Heart right ventricle (tissue), 16 donors: ENCODE measurements around the gene TMEFF2. TPM values are rescaled to one million over a fixed set of nuclear protein-coding genes. Genes with fewer than 3 reads are reported as not detected.

Source experiments
- ATAC-seq, 8 donors: fragments of 200-7000 bp; cut with Tn5 transposase; one replicate each; pipeline ENCODE4 v1.9.1; 2020; ENCODE audit warnings: mild to moderate bottlenecking in 8 of 8, moderate library complexity in 8 of 8, moderate number of reproducible peaks in 1 of 8
- DNase-seq, 2 donors: peaks; one replicate each; pipeline ENCODE4 v3.0.0-alpha.2; 2020
- H3K27ac ChIP-seq, 10 donors: fragments of 200-600 bp; sonication (generic) in 2 of 10; one replicate each; pipeline versions ENCODE4 v1.5.0 to v1.8.0; 2020 to 2022; ENCODE audit warnings: mild to moderate bottlenecking in 3 of 10
- H3K27me3 ChIP-seq, 7 donors: fragments of 200-600 bp; one replicate each; pipeline ENCODE4 v1.8.0; 2021 to 2022; ENCODE audit warnings: mild to moderate bottlenecking in 2 of 7
- H3K36me3 ChIP-seq, 9 donors: fragments of 200-600 bp; sonication (generic) in 1 of 9; one replicate each; pipeline versions ENCODE4 v1.5.0 to v1.8.0; 2020 to 2022; ENCODE audit warnings: mild to moderate bottlenecking in 2 of 9
- H3K4me1 ChIP-seq, 9 donors: fragments of 200-600 bp; sonication (generic) in 1 of 9; one replicate each; pipeline versions ENCODE4 v1.5.0 to v1.8.0; 2020 to 2022; ENCODE audit warnings: mild to moderate bottlenecking in 4 of 9
- H3K4me3 ChIP-seq, 10 donors: fragments of 200-600 bp; sonication (generic) in 2 of 10; one replicate each; pipeline versions ENCODE4 v1.5.0 to v1.8.0; 2020 to 2022; ENCODE audit warnings: mild to moderate bottlenecking in 7 of 10, moderate library complexity in 2 of 10
- H3K9me3 ChIP-seq, 11 donors: fragments of 200-600 bp in 10 of 11; sonication (generic) in 2 of 11; one replicate each; pipeline versions ENCODE4 v1.5.0 to v1.8.0; 2013 to 2022; ENCODE audit warnings: mild to moderate bottlenecking in 2 of 11, control low read depth in 1 of 11, moderate library complexity in 1 of 11
- CTCF ChIP-seq, 9 donors: fragments of 200-600 bp; sonication (generic) in 2 of 9; IDR thresholded peaks; one replicate each; pipeline versions ENCODE4 v1.5.0 to v1.8.0; 2021 to 2022; ENCODE audit warnings: antibody characterized with exemption in 9 of 9, mild to moderate bottlenecking in 5 of 9, moderate library complexity in 1 of 9
- WGBS, 2 donors: extraction: QIAGEN DNeasy Blood & Tissue Kit; methylation state at CpG; one replicate each; pipeline ENCODE4 v1.1.7; 2013; ENCODE audit warnings: inconsistent platforms in 1 of 2; 5-methylcytosine and 5-hydroxymethylcytosine counted together
- intact Hi-C, 10 donors: fragments of 100-400 bp; cut with DNase I; formaldehyde crosslinking; loops; one replicate each; pipeline versions ENCODE4 v1.11.1 to v1.14.2; 2022
- polyA plus RNA-seq, 2 donors: library from polyadenylated mRNA; stranded (reverse); fragments of 200-250 nt; gene quantifications; one replicate each; pipeline ENCODE4 v1.2.3, GENCODE V29; 2013
- total RNA-seq, 10 donors: library from RNA; stranded (reverse); fragmentation: NEBNext Ultra II Directional in 3 of 10; extraction: Animal tissue kit (Norgen Biotek cat#: 25700) in 3 of 10; gene quantifications; one replicate each; pipeline versions ENCODE4 v1.2.1 to v1.2.4, GENCODE V29; 2021 to 2023
- donor health status: Arrhythmogenic right ventricular cardiomyopathy.
- donor health status: ischemic (EF 13 %, LVEDD 7.1; RV severe dilation, severe dysfunction).
- donor health status: healthy with polysubstance abuse.
- donor health status: DM: no; HTN: yes; CAD: no.
- donor health status: DM: no; HTN: no; CAD: no.
- donor health status: ischemic (EF 25% LVEDD 6.9; RV normal size, moderate dysfunction).
- donor health status: ischemic (EF 25% LVEDD 5.7; RV mildly dilated, moderate dysfunction).
- donor health status: healthy.
- donor health status: DM: yes; HTN: yes; CAD: no.
- donor health status: Ischemic cardiomyopathy.
- donor health status: ischemic (EF 35%, LVEDD 5.7; RV mildly dilated, moderate dysfunction).
- donor health status: nonischemic (EF 11% LVEDD 7.7; RV severe dilation, severe dysfunction).
- donor health status: DM: yes; HTN: yes; CAD: no.
- donor health status: PGD.
- donor health status: ischemic (EF 29% LVEDD 5.4; RV normal size, mild dysfunction).
- donor health status: nonischemic (EF 23%, LVEDD 6.1; RV moderate dilation, normal function).

TMEFF2 gene
- total and polyA plus RNA-seq, 12 donors, result 0.09 to 0.41 (median 0.17) TPM; not detected in 8

GRCh38 chr2:191970867-191971266 lies 223.9 kb downstream of the TMEFF2 start:
- H3K27ac ChIP-seq, result no peak overlapping the region
- TF ChIP-seq CTCF (IDR thresholded peaks at IDR 0.05), result no peak
- intact Hi-C loops, result no loop called here

GRCh38 chr2:191968120-191968519 lies 226.6 kb downstream of the TMEFF2 start:
- Histone ChIP-seq H3K27me3 (no peaks in the 10 kb centered on the region), H3K4me1 (no peaks in the 10 kb centered on the region), H3K36me3 (no peaks in the 10 kb centered on the region), H3K9me3 (no peaks in the 10 kb centered on the region), H3K27ac (no peak overlapping the region), H3K4me3 (no peak overlapping the region)
- intact Hi-C loops, result no loop called here
- no peak for ATAC-seq
- TF ChIP-seq CTCF (IDR thresholded peaks at IDR 0.05), result no peak
- no peak for DNase-seq
- WGBS, 2 donors, result 78 to 89% methylated on average over 2 of the region's 2 CpGs

More at GRCh38 chr2:191970867-191971266, 223.9 kb downstream of the TMEFF2 start:
- Histone ChIP-seq H3K27me3 (no peaks in the 10 kb centered on the region), H3K4me1 (no peaks in the 10 kb centered on the region), H3K36me3 (no peaks in the 10 kb centered on the region), H3K4me3 (no peak overlapping the region), H3K9me3 (no peaks in the 10 kb centered on the region)
- DNase-seq, result no peak
- WGBS, 2 donors, result 92 to 94% methylated on average over 2 of the region's 2 CpGs
- no peak for ATAC-seq

DNA sequence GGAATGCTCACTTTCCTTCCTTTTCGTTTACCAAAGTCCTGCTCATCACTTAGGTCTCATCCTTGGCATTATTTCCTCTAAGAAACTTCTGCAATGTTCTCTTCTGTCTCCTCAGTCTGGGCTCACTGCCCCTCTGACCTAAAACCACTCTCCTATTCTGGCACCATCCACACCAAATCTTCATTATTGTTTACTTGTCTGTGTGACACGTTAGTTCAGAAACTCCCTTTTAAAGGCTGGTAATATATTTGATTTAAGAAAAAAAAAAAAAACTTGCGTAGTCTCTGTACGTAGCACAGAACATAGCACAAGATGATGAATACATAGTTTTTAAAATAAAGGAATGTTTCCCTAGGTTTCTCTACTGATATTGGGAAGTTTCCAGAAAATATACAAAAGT lies 229.0 kb downstream of the TMEFF2 start:
- intact Hi-C loops, result no loop called here
- ATAC-seq (no peak), DNase-seq (no peak)
- H3K4me3 ChIP-seq, result no peak overlapping the region
- no peaks in the 10 kb centered on the region for H3K36me3 ChIP-seq
- H3K27me3 ChIP-seq, result no peaks in the 10 kb centered on the region
- no peaks in the 10 kb centered on the region for H3K9me3 ChIP-seq
- no peak for TF ChIP-seq CTCF (IDR thresholded peaks at IDR 0.05)
- WGBS, 2 donors, result 81 to 83% methylated on average over 4 of the region's 4 CpGs
- peaks cover 0 to 5% (median 0%) of the 10 kb centered on the region in 9 donors for H3K4me1 ChIP-seq
- no peak overlapping the region for H3K27ac ChIP-seq

- Histone ChIP-seq H3K4me3 (no peak overlapping the region), H3K9me3 (no peaks in the 10 kb centered on the region), H3K27ac (no peak overlapping the region), H3K27me3 (no peaks in the 10 kb centered on the region), H3K36me3 (no peaks in the 10 kb centered on the region), H3K4me1 (peaks cover 0 to 22% (median 7%) of the 10 kb centered on the region in 9 donors)
- intact Hi-C loops, result no loop called here
- DNase-seq (no peak), ATAC-seq (no peak)
- no peak for TF ChIP-seq CTCF (IDR thresholded peaks at IDR 0.05)
- WGBS, 2 donors, result 62 to 66% methylated on average over 1 of the region's 1 CpG
Observed at GRCh38 chr2:191961556-191961955, 233.2 kb downstream of the TMEFF2 start.
